K562 treated with DMSO at 1 percent for 12 hours (cell line): ENCODE data around the gene TMEM19. TPM values are rescaled to one million over a fixed set of nuclear protein-coding genes. Genes with fewer than 3 reads are reported as not detected.

Experiments used
- total RNA-seq: library from RNA; unstranded; fragments of 300-600 nt; gene quantifications from 2 replicates; pipeline ENCODE4 v1.2.3, GENCODE V29; 2022; ENCODE audit not compliant: insufficient read depth

TMEM19 gene
- 6.5 and 8.8 TPM in 2 replicates for total RNA-seq

GRCh38 chr12:71685914-71686657 lies at the start of gene TMEM19:
Gene TMEM19 (plus strand): TSS chr12:71686082. CDS start chr12:71686681, 599 bp downstream.

GRCh38 chr12:71663561-71664410 lies 22.1 kb upstream of the TMEM19 start, which contains the start of the genes THAP2 and ZFC3H1:
Gene THAP2 (plus strand): TSS chr12:71664301. CDS start chr12:71664510, 209 bp downstream.
Gene ZFC3H1 (minus strand): TSS chr12:71663848. CDS start chr12:71663610, 238 bp downstream.

Other genes with a start within 250 kb of the TMEM19 start
- gene LGR5, start 246.3 kb upstream of the TMEM19 start, total RNA-seq = not detected in 2 replicates
- gene ZFC3H1, start 22.2 kb upstream of the TMEM19 start, total RNA-seq = 6.6 and 23.0 TPM in 2 replicates
- gene THAP2, start 21.8 kb upstream of the TMEM19 start, total RNA-seq = 1.0 and 4.1 TPM in 2 replicates
- gene RAB21, start 68.8 kb downstream of the TMEM19 start, total RNA-seq = 11.2 and 18.7 TPM in 2 replicates
- 9.3 and 26.6 TPM in 2 replicates for gene TBC1D15, start 153.7 kb downstream of the TMEM19 start, total RNA-seq